Measurements from ENCODE around the gene TRPC6.

GRCh38 chr11:101552888-101553287 lies 30.9 kb downstream of the TRPC6 start:
- TF ChIP-seq, protein P1, sequence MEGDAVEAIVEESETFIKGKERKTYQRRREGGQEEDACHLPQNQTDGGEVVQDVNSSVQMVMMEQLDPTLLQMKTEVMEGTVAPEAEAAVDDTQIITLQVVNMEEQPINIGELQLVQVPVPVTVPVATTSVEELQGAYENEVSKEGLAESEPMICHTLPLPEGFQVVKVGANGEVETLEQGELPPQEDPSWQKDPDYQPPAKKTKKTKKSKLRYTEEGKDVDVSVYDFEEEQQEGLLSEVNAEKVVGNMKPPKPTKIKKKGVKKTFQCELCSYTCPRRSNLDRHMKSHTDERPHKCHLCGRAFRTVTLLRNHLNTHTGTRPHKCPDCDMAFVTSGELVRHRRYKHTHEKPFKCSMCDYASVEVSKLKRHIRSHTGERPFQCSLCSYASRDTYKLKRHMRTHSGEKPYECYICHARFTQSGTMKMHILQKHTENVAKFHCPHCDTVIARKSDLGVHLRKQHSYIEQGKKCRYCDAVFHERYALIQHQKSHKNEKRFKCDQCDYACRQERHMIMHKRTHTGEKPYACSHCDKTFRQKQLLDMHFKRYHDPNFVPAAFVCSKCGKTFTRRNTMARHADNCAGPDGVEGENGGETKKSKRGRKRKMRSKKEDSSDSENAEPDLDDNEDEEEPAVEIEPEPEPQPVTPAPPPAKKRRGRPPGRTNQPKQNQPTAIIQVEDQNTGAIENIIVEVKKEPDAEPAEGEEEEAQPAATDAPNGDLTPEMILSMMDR (IDR thresholded peaks at IDR 0.05): no peak
- no peak for TF ChIP-seq ERG (CRISPR knock-in tag; IDR thresholded peaks at IDR 0.05)
- TF ChIP-seq CBFB (CRISPR knock-in tag; IDR thresholded peaks at IDR 0.05; ENCODE audit: low read depth): no peak
- no peak for TF ChIP-seq ATF1 (CRISPR knock-in tag; IDR thresholded peaks at IDR 0.05)
- no peak for TF ChIP-seq TCF7 (CRISPR knock-in tag; IDR thresholded peaks at IDR 0.05; ENCODE audit: low read depth)

All from WTC11 (cell line).